RPMI8226 (cell line): ENCODE measurements around the gene C17orf113.
A peak's percentile ranks its signal among the peaks of the same experiment; 100 is the strongest.

ENCODE experiments used
- DNase-seq: peaks from one replicate; pipeline ENCODE4 v3.0.0-alpha.2; 2015

C17orf113 gene

GRCh38 chr17:42072323-42073187, 22.2 kb upstream of the C17orf113 start:
- DNase-seq: peak; percentile 41

GRCh38 chr17:42071810-42072209, 21.4 kb upstream of the C17orf113 start:
- DNase-seq: no peak

GRCh38 chr17:42068979-42069378, 18.6 kb upstream of the C17orf113 start:
- no peak for DNase-seq

GRCh38 chr17:42067371-42068091, 17.1 kb upstream of the C17orf113 start:
- DNase-seq: peak; percentile 79

GRCh38 chr17:42065201-42065600, 14.8 kb upstream of the C17orf113 start:
- DNase-seq: no peak

GRCh38 chr17:42062681-42063080, 12.3 kb upstream of the C17orf113 start:
- DNase-seq: no peak

GRCh38 chr17:42061646-42062487, 11.5 kb upstream of the C17orf113 start:
- peak; percentile 43 for DNase-seq

- DNase-seq: no peak
Observed at GRCh38 chr17:42060231-42060630, 9.8 kb upstream of the C17orf113 start.

GRCh38 chr17:42059815-42060214, 9.4 kb upstream of the C17orf113 start:
- no peak for DNase-seq

GRCh38 chr17:42058063-42058462, 7.7 kb upstream of the C17orf113 start:
- DNase-seq: no peak

- no peak for DNase-seq
Observed at GRCh38 chr17:42056635-42057034, 6.2 kb upstream of the C17orf113 start.

- DNase-seq: no peak
Observed at GRCh38 chr17:42055496-42055895, 5.1 kb upstream of the C17orf113 start.

GRCh38 chr17:42055027-42055426, 4.6 kb upstream of the C17orf113 start:
- DNase-seq: no peak

- DNase-seq: no peak
Observed at GRCh38 chr17:42053731-42054500, 3.5 kb upstream of the C17orf113 start.

GRCh38 chr17:42052346-42052877, 2.0 kb upstream of the C17orf113 start:
- no peak for DNase-seq

- DNase-seq: no peak
Observed at GRCh38 chr17:42051645-42052044, 1.2 kb upstream of the C17orf113 start.

- no peak for DNase-seq
Observed at GRCh38 chr17:42051013-42051400, 606 bp upstream of the C17orf113 start.

GRCh38 chr17:42049834-42050392, 488 bp downstream of the C17orf113 start:
- no peak for DNase-seq

GRCh38 chr17:42047343-42047742, 3.1 kb downstream of the C17orf113 start:
- no peak for DNase-seq

- DNase-seq: no peak
Observed at GRCh38 chr17:42045719-42046118, 4.7 kb downstream of the C17orf113 start.

- DNase-seq: no peak
Observed at GRCh38 chr17:42042598-42043319, 7.6 kb downstream of the C17orf113 start.
